HepG2 (cell line): ENCODE measurements around the gene CTXN1. TPM values are rescaled to one million over a fixed set of nuclear protein-coding genes. Genes with fewer than 3 reads are reported as not detected.
A peak's percentile ranks its signal among the peaks of the same experiment; 100 is the strongest.

Experiments
- BHLHE40 ChIP-seq: IDR thresholded peaks from 2 replicates; pipeline ENCODE4 v1.6.1; 2011; ENCODE audit warnings: low read length, improper control_type of control experiment
- HMG20A ChIP-seq: IDR thresholded peaks from 2 replicates; pipeline ENCODE4 v1.6.1; 2016; ENCODE audit warnings: borderline replicate concordance
- KLF6 ChIP-seq: IDR thresholded peaks from 2 replicates; pipeline ENCODE4 v1.8.0; 2016; ENCODE audit warnings: missing biosample characterization, missing genetic modification reagents
- RBM39 ChIP-seq: fragments of 200-400 bp; formaldehyde crosslinking; IDR thresholded peaks from one replicate; pipeline ENCODE4 v1.6.1; 2018; ENCODE audit warnings: antibody characterized with exemption, mild to moderate bottlenecking, low read depth, low read length; ENCODE audit not compliant: poor library complexity, severe bottlenecking
- SP4 ChIP-seq: sonication (generic); formaldehyde crosslinking; IDR thresholded peaks from 2 replicates; pipeline ENCODE4 v1.8.1; 2023; ENCODE audit warnings: mild to moderate bottlenecking, missing genetic modification reagents
- ZKSCAN5 ChIP-seq: sonication (generic); formaldehyde crosslinking; IDR thresholded peaks from 2 replicates; pipeline ENCODE4 v1.5.1; 2020; ENCODE audit warnings: mild to moderate bottlenecking, missing genetic modification reagents
- ZNF574 ChIP-seq: sonication (generic); formaldehyde crosslinking; IDR thresholded peaks from 2 replicates; pipeline ENCODE4 v1.4.0; 2020; ENCODE audit warnings: missing genetic modification reagents
- ZNF589 ChIP-seq: sonication (generic); formaldehyde crosslinking; conservative IDR thresholded peaks from 2 replicates; pipeline ENCODE4 v1.8.0; 2022; ENCODE audit warnings: mild to moderate bottlenecking, moderate library complexity, missing genetic modification reagents
- ZNF616 ChIP-seq: sonication (generic); formaldehyde crosslinking; IDR thresholded peaks from 2 replicates; pipeline ENCODE4 v1.5.0; 2020; ENCODE audit warnings: low read depth, mild to moderate bottlenecking, missing genetic modification reagents
- ZNF83 ChIP-seq: sonication (generic); formaldehyde crosslinking; IDR thresholded peaks from 2 replicates; pipeline ENCODE4 v1.4.0; 2020; ENCODE audit warnings: missing genetic modification reagents, mild to moderate bottlenecking, borderline replicate concordance
- polyA plus RNA-seq, 8 experiments: library from polyadenylated mRNA; depleted of rRNA in 3 of 8; stranded (reverse) in 7 of 8; unstranded in 1 of 8; fragments of >200 nt; fragmentation: Illumina TruSeq in 4 of 8; extraction: Trizol in 4 of 8; gene quantifications; 2 replicates each; pipeline versions ENCODE4 v1.2.1 to v1.2.3, GENCODE V29; 2011 to 2016; ENCODE audit warnings: low read depth in 4 of 8, missing spikeins in 1 of 8, mixed read lengths in 1 of 8; ENCODE audit not compliant: insufficient read depth in 1 of 8
- total RNA-seq, 5 experiments: library from RNA; depleted of rRNA; stranded (reverse); fragments of >200 nt; fragmentation: Illumina TruSeq; extraction: Trizol; gene quantifications; 2 replicates each; pipeline ENCODE4 v1.2.3, GENCODE V29; 2016; ENCODE audit warnings: low read depth in 1 of 5
- TF ChIP-seq, protein P1 (sequence below): fragments of 450-650 bp; IDR thresholded peaks from 2 replicates; pipeline ENCODE4 v1.6.1; 2017; ENCODE audit warnings: mild to moderate bottlenecking
- TF ChIP-seq, protein P2 (sequence below): sonication (generic); formaldehyde crosslinking; conservative IDR thresholded peaks from 2 replicates; pipeline ENCODE4 v1.4.0; 2020; ENCODE audit warnings: missing genetic modification reagents
- TF ChIP-seq, protein P3 (sequence below): sonication (generic); formaldehyde crosslinking; IDR thresholded peaks from 2 replicates; pipeline ENCODE4 v1.8.0; 2022; ENCODE audit warnings: mild to moderate bottlenecking, missing genetic modification reagents
- TF ChIP-seq, protein P4 (sequence below): fragments of 450-650 bp; IDR thresholded peaks from 2 replicates; pipeline ENCODE4 v1.6.1; 2016
- TF ChIP-seq, protein P5 (sequence below): sonication (generic); formaldehyde crosslinking; IDR thresholded peaks from 2 replicates; pipeline ENCODE4 v1.5.1; 2020; ENCODE audit warnings: mild to moderate bottlenecking, moderate library complexity, missing genetic modification reagents

Gene CTXN1
- total and polyA plus RNA-seq, 2 of the 13 experiments (the other 11 are each of a cell fraction or from before 2014, with no cell fraction given), result 0.11 TPM; not detected in 1

DNA sequence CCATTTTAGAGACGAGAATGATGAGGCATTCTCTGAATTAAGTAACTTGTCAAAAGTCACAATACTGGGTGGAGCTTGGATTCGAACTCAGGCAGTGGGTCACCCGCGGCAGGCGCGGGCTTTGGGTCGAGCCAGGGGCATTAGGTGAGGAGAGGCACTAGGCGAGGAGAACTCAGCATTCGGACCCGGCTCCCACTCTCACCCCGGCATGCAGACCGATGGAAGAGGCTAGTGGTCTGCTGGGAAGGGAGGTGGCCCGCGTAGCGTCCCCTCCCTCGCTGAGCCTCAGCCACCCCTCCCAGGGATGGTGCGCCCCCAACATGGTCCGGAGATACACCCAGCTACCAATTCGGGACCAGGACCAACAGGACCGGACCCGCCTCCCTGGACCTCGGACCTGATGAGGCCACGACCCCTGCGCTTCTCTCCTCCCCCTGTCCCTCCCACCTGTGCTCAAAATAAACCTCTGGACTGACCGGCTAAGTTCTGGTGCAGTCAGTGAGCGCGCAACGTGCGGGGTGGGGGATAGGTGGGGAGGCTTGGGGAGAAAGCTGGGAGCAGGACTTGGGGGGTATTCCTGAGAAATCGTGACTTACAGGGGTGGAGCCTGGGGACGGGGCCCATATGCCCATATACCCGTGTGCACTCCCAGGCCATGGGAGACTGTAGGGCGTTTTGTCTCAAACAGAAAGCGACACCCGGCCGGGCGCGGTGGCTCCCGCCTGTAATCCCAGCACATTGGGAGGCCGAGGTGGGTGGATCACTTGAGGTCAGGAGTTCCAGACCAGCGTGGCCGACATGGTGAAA, 7.1 kb downstream of the CTXN1 start (continued):
- TF ChIP-seq, protein P1, sequence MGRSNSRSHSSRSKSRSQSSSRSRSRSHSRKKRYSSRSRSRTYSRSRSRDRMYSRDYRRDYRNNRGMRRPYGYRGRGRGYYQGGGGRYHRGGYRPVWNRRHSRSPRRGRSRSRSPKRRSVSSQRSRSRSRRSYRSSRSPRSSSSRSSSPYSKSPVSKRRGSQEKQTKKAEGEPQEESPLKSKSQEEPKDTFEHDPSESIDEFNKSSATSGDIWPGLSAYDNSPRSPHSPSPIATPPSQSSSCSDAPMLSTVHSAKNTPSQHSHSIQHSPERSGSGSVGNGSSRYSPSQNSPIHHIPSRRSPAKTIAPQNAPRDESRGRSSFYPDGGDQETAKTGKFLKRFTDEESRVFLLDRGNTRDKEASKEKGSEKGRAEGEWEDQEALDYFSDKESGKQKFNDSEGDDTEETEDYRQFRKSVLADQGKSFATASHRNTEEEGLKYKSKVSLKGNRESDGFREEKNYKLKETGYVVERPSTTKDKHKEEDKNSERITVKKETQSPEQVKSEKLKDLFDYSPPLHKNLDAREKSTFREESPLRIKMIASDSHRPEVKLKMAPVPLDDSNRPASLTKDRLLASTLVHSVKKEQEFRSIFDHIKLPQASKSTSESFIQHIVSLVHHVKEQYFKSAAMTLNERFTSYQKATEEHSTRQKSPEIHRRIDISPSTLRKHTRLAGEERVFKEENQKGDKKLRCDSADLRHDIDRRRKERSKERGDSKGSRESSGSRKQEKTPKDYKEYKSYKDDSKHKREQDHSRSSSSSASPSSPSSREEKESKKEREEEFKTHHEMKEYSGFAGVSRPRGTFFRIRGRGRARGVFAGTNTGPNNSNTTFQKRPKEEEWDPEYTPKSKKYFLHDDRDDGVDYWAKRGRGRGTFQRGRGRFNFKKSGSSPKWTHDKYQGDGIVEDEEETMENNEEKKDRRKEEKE, result no peak
- TF ChIP-seq, protein P2, sequence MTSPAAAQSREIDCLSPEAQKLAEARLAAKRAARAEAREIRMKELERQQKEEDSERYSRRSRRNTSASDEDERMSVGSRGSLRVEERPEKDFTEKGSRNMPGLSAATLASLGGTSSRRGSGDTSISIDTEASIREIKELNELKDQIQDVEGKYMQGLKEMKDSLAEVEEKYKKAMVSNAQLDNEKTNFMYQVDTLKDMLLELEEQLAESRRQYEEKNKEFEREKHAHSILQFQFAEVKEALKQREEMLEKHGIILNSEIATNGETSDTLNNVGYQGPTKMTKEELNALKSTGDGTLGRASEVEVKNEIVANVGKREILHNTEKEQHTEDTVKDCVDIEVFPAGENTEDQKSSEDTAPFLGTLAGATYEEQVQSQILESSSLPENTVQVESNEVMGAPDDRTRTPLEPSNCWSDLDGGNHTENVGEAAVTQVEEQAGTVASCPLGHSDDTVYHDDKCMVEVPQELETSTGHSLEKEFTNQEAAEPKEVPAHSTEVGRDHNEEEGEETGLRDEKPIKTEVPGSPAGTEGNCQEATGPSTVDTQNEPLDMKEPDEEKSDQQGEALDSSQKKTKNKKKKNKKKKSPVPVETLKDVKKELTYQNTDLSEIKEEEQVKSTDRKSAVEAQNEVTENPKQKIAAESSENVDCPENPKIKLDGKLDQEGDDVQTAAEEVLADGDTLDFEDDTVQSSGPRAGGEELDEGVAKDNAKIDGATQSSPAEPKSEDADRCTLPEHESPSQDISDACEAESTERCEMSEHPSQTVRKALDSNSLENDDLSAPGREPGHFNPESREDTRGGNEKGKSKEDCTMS (CRISPR knock-in tag), result no peak
- TF ChIP-seq ZNF589 (CRISPR knock-in tag) (no peak), ZKSCAN5 (CRISPR knock-in tag) (no peak), KLF6 (no peak), ZNF616 (CRISPR knock-in tag) (peak; percentile 30; the same call in 1 of the 2 replicates), RBM39 (peak; percentile 75), ZNF83 (no peak), ZNF574 (CRISPR knock-in tag) (peak; percentile 58), SP4 (CRISPR knock-in tag) (peak; percentile 80), BHLHE40 (no peak), HMG20A (no peak)
- TF ChIP-seq, protein P3, sequence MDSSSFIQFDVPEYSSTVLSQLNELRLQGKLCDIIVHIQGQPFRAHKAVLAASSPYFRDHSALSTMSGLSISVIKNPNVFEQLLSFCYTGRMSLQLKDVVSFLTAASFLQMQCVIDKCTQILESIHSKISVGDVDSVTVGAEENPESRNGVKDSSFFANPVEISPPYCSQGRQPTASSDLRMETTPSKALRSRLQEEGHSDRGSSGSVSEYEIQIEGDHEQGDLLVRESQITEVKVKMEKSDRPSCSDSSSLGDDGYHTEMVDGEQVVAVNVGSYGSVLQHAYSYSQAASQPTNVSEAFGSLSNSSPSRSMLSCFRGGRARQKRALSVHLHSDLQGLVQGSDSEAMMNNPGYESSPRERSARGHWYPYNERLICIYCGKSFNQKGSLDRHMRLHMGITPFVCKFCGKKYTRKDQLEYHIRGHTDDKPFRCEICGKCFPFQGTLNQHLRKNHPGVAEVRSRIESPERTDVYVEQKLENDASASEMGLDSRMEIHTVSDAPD (CRISPR knock-in tag), result no peak
- TF ChIP-seq, protein P4, sequence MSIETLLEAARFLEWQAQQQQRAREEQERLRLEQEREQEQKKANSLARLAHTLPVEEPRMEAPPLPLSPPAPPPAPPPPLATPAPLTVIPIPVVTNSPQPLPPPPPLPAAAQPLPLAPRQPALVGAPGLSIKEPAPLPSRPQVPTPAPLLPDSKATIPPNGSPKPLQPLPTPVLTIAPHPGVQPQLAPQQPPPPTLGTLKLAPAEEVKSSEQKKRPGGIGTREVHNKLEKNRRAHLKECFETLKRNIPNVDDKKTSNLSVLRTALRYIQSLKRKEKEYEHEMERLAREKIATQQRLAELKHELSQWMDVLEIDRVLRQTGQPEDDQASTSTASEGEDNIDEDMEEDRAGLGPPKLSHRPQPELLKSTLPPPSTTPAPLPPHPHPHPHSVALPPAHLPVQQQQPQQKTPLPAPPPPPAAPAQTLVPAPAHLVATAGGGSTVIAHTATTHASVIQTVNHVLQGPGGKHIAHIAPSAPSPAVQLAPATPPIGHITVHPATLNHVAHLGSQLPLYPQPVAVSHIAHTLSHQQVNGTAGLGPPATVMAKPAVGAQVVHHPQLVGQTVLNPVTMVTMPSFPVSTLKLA, result no peak
- TF ChIP-seq, protein P5, sequence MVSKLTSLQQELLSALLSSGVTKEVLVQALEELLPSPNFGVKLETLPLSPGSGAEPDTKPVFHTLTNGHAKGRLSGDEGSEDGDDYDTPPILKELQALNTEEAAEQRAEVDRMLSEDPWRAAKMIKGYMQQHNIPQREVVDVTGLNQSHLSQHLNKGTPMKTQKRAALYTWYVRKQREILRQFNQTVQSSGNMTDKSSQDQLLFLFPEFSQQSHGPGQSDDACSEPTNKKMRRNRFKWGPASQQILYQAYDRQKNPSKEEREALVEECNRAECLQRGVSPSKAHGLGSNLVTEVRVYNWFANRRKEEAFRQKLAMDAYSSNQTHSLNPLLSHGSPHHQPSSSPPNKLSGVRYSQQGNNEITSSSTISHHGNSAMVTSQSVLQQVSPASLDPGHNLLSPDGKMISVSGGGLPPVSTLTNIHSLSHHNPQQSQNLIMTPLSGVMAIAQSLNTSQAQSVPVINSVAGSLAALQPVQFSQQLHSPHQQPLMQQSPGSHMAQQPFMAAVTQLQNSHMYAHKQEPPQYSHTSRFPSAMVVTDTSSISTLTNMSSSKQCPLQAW (CRISPR knock-in tag), result peak; percentile 85
